Measurements from ENCODE around the gene CD47. TPM values are rescaled to one million over a fixed set of nuclear protein-coding genes. Genes with fewer than 3 reads are reported as not detected.

CD47 gene
- total RNA-seq, 1 experiment from 2014 or later = 42.5 TPM

- ATAC-seq = no peak
- BruUV-seq (replicated peaks) = no TSS peak
- POLR2A ChIA-PET = no interaction called here
- H3K79me2 ChIP-seq (ENCODE audit: insufficient read depth, low read length) = peaks cover 15% of the 10 kb centered on the region
- H3K4me1 ChIP-seq (ENCODE audit: control insufficient read depth in 1 of 2, insufficient read depth in 2 of 2, low read length in 2 of 2) = no peaks in the 10 kb centered on the region
- CTCF ChIA-PET = no interaction called here
- RAD21 ChIA-PET (ENCODE audit: low non-redundant PET in 1 of 2, low total read pairs in 2 of 2, uncharacterized antibody in 2 of 2, unreplicated experiment in 2 of 2) = no interaction called here
- H3K9ac ChIP-seq (ENCODE audit: low read length) = no peak overlapping the region
- H4K20me1 ChIP-seq (ENCODE audit: insufficient read depth) = no peaks in the 10 kb centered on the region
- no peaks in the 10 kb centered on the region for H3K9me2 ChIP-seq (ENCODE audit: insufficient read depth)
- TF ChIP-seq CTCF (IDR thresholded peaks at IDR 0.05 in 2 of 3, conservative IDR thresholded peaks at IDR 0.05 in 1 of 3; ENCODE audit: borderline replicate concordance in 1 of 3, insufficient read depth in 1 of 3, low read depth in 2 of 3, low read length in 2 of 3) (no peak), ZFX (IDR thresholded peaks at IDR 0.05) (no peak), YY1 (IDR thresholded peaks at IDR 0.05; ENCODE audit: extremely low read depth, insufficient replicate concordance, low read depth, low read length) (no peak), POLR2AphosphoS5 (IDR thresholded peaks at IDR 0.05; ENCODE audit: low read depth, low read length) (no peak), SP1 (IDR thresholded peaks at IDR 0.05; ENCODE audit: low read depth) (no peak), RAD21 (IDR thresholded peaks at IDR 0.05; ENCODE audit: low read depth) (no peak), ATF3 (IDR thresholded peaks at IDR 0.05) (no peak), EZH2phosphoT487 (IDR thresholded peaks at IDR 0.05; ENCODE audit: borderline replicate concordance) (no peak), CEBPB (IDR thresholded peaks at IDR 0.05; ENCODE audit: low read depth) (no peak), ZBTB33 (IDR thresholded peaks at IDR 0.05; ENCODE audit: extremely low read depth, insufficient replicate concordance, low read length) (no peak), EZH2 (IDR thresholded peaks at IDR 0.05) (no peak), REST (IDR thresholded peaks at IDR 0.05; ENCODE audit: low read depth) (no peak)
- H3K27ac ChIP-seq (ENCODE audit: low read depth, low read length) = no peak overlapping the region
- H3K4me2 ChIP-seq (ENCODE audit: low read length) = no peak overlapping the region
- H2AFZ ChIP-seq (ENCODE audit: low read depth, low read length, poor library complexity, severe bottlenecking) = no peak overlapping the region
- no peaks in the 10 kb centered on the region for H3K9me3 ChIP-seq (ENCODE audit: control insufficient read depth in 1 of 2, insufficient read depth in 1 of 2, low read depth in 1 of 2, low read length in 2 of 2)
- intact Hi-C loops (cut with micrococcal nuclease) = no loop called here
- DNase-seq (ENCODE audit: low read depth, low spot score) = no peak
- no peaks in the 10 kb centered on the region for H3K36me3 ChIP-seq (ENCODE audit: control insufficient read depth in 1 of 2, insufficient read depth in 2 of 2, low read length in 2 of 2)
- H3K4me3 ChIP-seq (replicated peaks in 1 of 2; ENCODE audit: low read depth in 1 of 2, low read length in 2 of 2) = no peak overlapping the region
- H3K27me3 ChIP-seq (ENCODE audit: insufficient read depth, low read length) = no peaks in the 10 kb centered on the region
Observed at GRCh38 chr3:108079877-108080276, 11.0 kb downstream of the CD47 start.
